HepG2 (cell line): Measurements from ENCODE around the gene HINFP. TPM values are rescaled to one million over a fixed set of nuclear protein-coding genes. Genes with fewer than 3 reads are reported as not detected.
A peak's percentile ranks its signal among the peaks of the same experiment; 100 is the strongest.

Experiments used
- AKAP8 ChIP-seq: sonication (generic); formaldehyde crosslinking; IDR thresholded peaks from 2 replicates; pipeline ENCODE4 v1.5.1; 2020; ENCODE audit warnings: mild to moderate bottlenecking, missing genetic modification reagents
- CBX2 ChIP-seq, 2 experiments: fragments of 200-600 bp in 1 of 2; sonication (generic); formaldehyde crosslinking in 1 of 2; IDR thresholded peaks; 2 replicates each; pipeline versions ENCODE4 v1.7.0 to v1.8.1; 2018 to 2022; ENCODE audit warnings: low read depth in 2 of 2, low read length in 1 of 2, mild to moderate bottlenecking in 1 of 2, missing genetic modification reagents in 1 of 2
- HHEX ChIP-seq: IDR thresholded peaks from 2 replicates; pipeline ENCODE4 v1.6.1; 2016; ENCODE audit warnings: control low read depth
- HNRNPH1 ChIP-seq: fragments of 200-400 bp; formaldehyde crosslinking; optimal IDR thresholded peaks from 2 replicates; pipeline ENCODE3; 2017; ENCODE audit warnings: mild to moderate bottlenecking, low read depth, low read length
- KAT8 ChIP-seq: IDR thresholded peaks from 2 replicates; pipeline ENCODE4 v1.6.1; 2016; ENCODE audit warnings: missing genetic modification reagents, missing compliant biosample characterization
- NAIF1 ChIP-seq: sonication (generic); formaldehyde crosslinking; IDR thresholded peaks from 2 replicates; pipeline ENCODE4 v1.5.0; 2020; ENCODE audit warnings: mild to moderate bottlenecking, missing genetic modification reagents, borderline replicate concordance
- NFYC ChIP-seq: IDR thresholded peaks from 2 replicates; pipeline ENCODE4 v1.6.1; 2016; ENCODE audit warnings: missing genetic modification reagents, missing compliant biosample characterization
- NKX3-1 ChIP-seq: sonication (generic); formaldehyde crosslinking; IDR thresholded peaks from 2 replicates; pipeline ENCODE4 v1.5.0; 2020; ENCODE audit warnings: missing genetic modification reagents
- RFX3 ChIP-seq: IDR thresholded peaks from 2 replicates; pipeline ENCODE4 v1.6.1; 2016; ENCODE audit warnings: missing biosample characterization, missing genetic modification reagents
- SAFB2 ChIP-seq: sonication (generic); formaldehyde crosslinking; IDR thresholded peaks from 2 replicates; pipeline ENCODE4 v1.5.1; 2020; ENCODE audit warnings: missing genetic modification reagents, low read depth, mild to moderate bottlenecking, borderline replicate concordance
- TBP ChIP-seq: sonication (generic); formaldehyde crosslinking; IDR thresholded peaks from 2 replicates; pipeline ENCODE4 v1.5.0; 2020; ENCODE audit warnings: missing genetic modification reagents
- U2AF1 ChIP-seq: fragments of 200-400 bp; formaldehyde crosslinking; optimal IDR thresholded peaks from 2 replicates; pipeline ENCODE3; 2017; ENCODE audit warnings: mild to moderate bottlenecking, low read depth, low read length
- ZBTB7B ChIP-seq: sonication (generic); formaldehyde crosslinking; IDR thresholded peaks from 2 replicates; pipeline ENCODE4 v1.4.0; 2020; ENCODE audit warnings: missing genetic modification reagents
- ZBTB8A ChIP-seq: sonication (generic); formaldehyde crosslinking; IDR thresholded peaks from 2 replicates; pipeline ENCODE4 v1.4.0; 2020; ENCODE audit warnings: mild to moderate bottlenecking, low read depth, missing genetic modification reagents, borderline replicate concordance
- ZKSCAN8 ChIP-seq: IDR thresholded peaks from 2 replicates; pipeline ENCODE4 v1.6.1; 2016; ENCODE audit warnings: borderline replicate concordance, missing genetic modification reagents, missing compliant biosample characterization
- ZNF143 ChIP-seq: sonication (generic); formaldehyde crosslinking; IDR thresholded peaks from 2 replicates; pipeline ENCODE4 v1.4.0; 2020; ENCODE audit warnings: missing genetic modification reagents
- ZNF292 ChIP-seq: sonication (generic); formaldehyde crosslinking; IDR thresholded peaks from 2 replicates; pipeline ENCODE4 v1.8.1; 2022; ENCODE audit warnings: mild to moderate bottlenecking, low read depth, missing genetic modification reagents, borderline replicate concordance
- polyA plus RNA-seq, 8 experiments: library from polyadenylated mRNA; depleted of rRNA in 3 of 8; stranded (reverse) in 7 of 8; unstranded in 1 of 8; fragments of >200 nt; fragmentation: Illumina TruSeq in 4 of 8; extraction: Trizol in 4 of 8; gene quantifications; 2 replicates each; pipeline versions ENCODE4 v1.2.1 to v1.2.3, GENCODE V29; 2011 to 2016; ENCODE audit warnings: low read depth in 4 of 8, missing spikeins in 1 of 8, mixed read lengths in 1 of 8; ENCODE audit not compliant: insufficient read depth in 1 of 8
- total RNA-seq, 5 experiments: library from RNA; depleted of rRNA; stranded (reverse); fragments of >200 nt; fragmentation: Illumina TruSeq; extraction: Trizol; gene quantifications; 2 replicates each; pipeline ENCODE4 v1.2.3, GENCODE V29; 2016; ENCODE audit warnings: low read depth in 1 of 5
- TF ChIP-seq, protein P1 (sequence below): IDR thresholded peaks from 2 replicates; pipeline ENCODE4 v1.6.1; 2016; ENCODE audit warnings: low read depth, control low read depth
- TF ChIP-seq, protein P2 (sequence below): sonication (generic); formaldehyde crosslinking; IDR thresholded peaks from 2 replicates; pipeline ENCODE4 v1.4.0; 2020; ENCODE audit warnings: missing genetic modification reagents, borderline replicate concordance
- TF ChIP-seq, protein P3 (sequence below): IDR thresholded peaks from 2 replicates; pipeline ENCODE4 v1.6.1; 2018; ENCODE audit warnings: missing genetic modification reagents
- TF ChIP-seq, protein P4 (sequence below): IDR thresholded peaks from 2 replicates; pipeline ENCODE4 v1.6.1; 2018; ENCODE audit warnings: missing genetic modification reagents, mild to moderate bottlenecking, missing compliant biosample characterization
- TF ChIP-seq, protein P5 (sequence below): fragments of 450-650 bp; IDR thresholded peaks from 2 replicates; pipeline ENCODE4 v1.6.1; 2017

The HINFP gene
- total and polyA plus RNA-seq, 2 of the 13 experiments (the other 11 are each of a cell fraction or from before 2014, with no cell fraction given) = 15.1 to 21.4 TPM

DNA sequence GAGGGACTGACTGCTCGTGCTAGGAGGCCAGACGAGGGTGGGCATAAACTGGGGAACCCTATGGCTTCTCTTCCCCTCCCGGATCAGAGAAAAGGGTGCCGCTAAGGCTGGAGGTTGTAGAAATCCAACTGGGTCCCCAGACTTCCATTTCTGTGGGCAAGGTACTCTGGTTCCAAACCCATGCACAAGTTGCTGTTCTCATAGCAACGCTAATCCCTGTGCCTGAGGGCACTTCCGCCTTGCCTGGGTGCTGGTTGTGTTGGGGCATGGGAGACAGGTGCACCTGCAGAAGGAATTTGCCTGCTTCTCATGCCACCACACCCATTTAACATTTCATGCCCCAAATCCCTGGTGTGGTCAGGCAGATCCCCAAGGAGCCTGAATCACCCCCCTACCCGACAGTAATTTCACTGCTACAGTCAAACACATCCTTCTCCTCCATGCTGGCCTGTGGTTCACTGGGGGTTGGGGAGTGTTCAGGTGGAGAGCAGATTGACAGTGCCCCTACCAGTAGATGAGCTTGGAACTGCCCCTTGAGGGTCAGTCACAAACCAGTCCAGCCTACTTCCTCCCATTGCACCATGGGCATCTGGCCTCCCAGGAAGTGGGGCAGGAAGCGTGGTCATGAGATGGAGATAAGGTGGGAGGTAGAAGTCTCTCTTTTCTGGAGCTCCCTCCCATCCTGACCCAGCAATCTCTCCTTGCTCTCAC, 13.1 kb upstream of the HINFP start (continued):
- TF ChIP-seq, protein P1, sequence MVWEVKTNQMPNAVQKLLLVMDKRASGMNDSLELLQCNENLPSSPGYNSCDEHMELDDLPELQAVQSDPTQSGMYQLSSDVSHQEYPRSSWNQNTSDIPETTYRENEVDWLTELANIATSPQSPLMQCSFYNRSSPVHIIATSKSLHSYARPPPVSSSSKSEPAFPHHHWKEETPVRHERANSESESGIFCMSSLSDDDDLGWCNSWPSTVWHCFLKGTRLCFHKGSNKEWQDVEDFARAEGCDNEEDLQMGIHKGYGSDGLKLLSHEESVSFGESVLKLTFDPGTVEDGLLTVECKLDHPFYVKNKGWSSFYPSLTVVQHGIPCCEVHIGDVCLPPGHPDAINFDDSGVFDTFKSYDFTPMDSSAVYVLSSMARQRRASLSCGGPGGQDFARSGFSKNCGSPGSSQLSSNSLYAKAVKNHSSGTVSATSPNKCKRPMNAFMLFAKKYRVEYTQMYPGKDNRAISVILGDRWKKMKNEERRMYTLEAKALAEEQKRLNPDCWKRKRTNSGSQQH (CRISPR knock-in tag) = no peak
- TF ChIP-seq, protein P2, sequence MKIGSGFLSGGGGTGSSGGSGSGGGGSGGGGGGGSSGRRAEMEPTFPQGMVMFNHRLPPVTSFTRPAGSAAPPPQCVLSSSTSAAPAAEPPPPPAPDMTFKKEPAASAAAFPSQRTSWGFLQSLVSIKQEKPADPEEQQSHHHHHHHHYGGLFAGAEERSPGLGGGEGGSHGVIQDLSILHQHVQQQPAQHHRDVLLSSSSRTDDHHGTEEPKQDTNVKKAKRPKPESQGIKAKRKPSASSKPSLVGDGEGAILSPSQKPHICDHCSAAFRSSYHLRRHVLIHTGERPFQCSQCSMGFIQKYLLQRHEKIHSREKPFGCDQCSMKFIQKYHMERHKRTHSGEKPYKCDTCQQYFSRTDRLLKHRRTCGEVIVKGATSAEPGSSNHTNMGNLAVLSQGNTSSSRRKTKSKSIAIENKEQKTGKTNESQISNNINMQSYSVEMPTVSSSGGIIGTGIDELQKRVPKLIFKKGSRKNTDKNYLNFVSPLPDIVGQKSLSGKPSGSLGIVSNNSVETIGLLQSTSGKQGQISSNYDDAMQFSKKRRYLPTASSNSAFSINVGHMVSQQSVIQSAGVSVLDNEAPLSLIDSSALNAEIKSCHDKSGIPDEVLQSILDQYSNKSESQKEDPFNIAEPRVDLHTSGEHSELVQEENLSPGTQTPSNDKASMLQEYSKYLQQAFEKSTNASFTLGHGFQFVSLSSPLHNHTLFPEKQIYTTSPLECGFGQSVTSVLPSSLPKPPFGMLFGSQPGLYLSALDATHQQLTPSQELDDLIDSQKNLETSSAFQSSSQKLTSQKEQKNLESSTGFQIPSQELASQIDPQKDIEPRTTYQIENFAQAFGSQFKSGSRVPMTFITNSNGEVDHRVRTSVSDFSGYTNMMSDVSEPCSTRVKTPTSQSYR (CRISPR knock-in tag) = no peak; the same call in 1 of the 2 replicates
- TF ChIP-seq, protein P3, sequence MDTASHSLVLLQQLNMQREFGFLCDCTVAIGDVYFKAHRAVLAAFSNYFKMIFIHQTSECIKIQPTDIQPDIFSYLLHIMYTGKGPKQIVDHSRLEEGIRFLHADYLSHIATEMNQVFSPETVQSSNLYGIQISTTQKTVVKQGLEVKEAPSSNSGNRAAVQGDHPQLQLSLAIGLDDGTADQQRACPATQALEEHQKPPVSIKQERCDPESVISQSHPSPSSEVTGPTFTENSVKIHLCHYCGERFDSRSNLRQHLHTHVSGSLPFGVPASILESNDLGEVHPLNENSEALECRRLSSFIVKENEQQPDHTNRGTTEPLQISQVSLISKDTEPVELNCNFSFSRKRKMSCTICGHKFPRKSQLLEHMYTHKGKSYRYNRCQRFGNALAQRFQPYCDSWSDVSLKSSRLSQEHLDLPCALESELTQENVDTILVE (CRISPR knock-in tag) = peak; percentile 54
- TF ChIP-seq AKAP8 (CRISPR knock-in tag) = 0 out of 2 replicates have a peak, but pooled peaks have one; percentile 61
- no peak for TF ChIP-seq HHEX (CRISPR knock-in tag)
- peak; percentile 74 for TF ChIP-seq KAT8 (CRISPR knock-in tag)
- peak; percentile 71 for TF ChIP-seq RFX3 (CRISPR knock-in tag)
- peak; percentile 79 for TF ChIP-seq ZNF143 (CRISPR knock-in tag)
- no peak for TF ChIP-seq TBP (CRISPR knock-in tag)
- peak; percentile 33; the same call in 1 of the 2 replicates for TF ChIP-seq ZBTB7B (CRISPR knock-in tag)
- TF ChIP-seq U2AF1 = no peak
- no peak for TF ChIP-seq ZBTB8A (CRISPR knock-in tag)
- no peak for TF ChIP-seq CBX2 (IDR thresholded peaks at IDR 0.05; ENCODE audit: low read depth, low read length)
- TF ChIP-seq CBX2 (CRISPR knock-in tag; IDR thresholded peaks at IDR 0.05; ENCODE audit: low read depth) = no peak
- TF ChIP-seq ZNF292 = no peak
- peak; percentile 77 for TF ChIP-seq NFYC (CRISPR knock-in tag)
- TF ChIP-seq, protein P4, sequence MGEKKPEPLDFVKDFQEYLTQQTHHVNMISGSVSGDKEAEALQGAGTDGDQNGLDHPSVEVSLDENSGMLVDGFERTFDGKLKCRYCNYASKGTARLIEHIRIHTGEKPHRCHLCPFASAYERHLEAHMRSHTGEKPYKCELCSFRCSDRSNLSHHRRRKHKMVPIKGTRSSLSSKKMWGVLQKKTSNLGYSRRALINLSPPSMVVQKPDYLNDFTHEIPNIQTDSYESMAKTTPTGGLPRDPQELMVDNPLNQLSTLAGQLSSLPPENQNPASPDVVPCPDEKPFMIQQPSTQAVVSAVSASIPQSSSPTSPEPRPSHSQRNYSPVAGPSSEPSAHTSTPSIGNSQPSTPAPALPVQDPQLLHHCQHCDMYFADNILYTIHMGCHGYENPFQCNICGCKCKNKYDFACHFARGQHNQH (CRISPR knock-in tag) = 0 out of 2 replicates have a peak, but pooled peaks have one; percentile 4
- TF ChIP-seq HNRNPH1 = no peak
- no peak for TF ChIP-seq NAIF1 (CRISPR knock-in tag)
- TF ChIP-seq NKX3-1 (CRISPR knock-in tag) = no peak
- TF ChIP-seq ZKSCAN8 (CRISPR knock-in tag) = 0 out of 2 replicates have a peak, but pooled peaks have one; percentile 21
- TF ChIP-seq SAFB2 (CRISPR knock-in tag) = no peak
- TF ChIP-seq, protein P5, sequence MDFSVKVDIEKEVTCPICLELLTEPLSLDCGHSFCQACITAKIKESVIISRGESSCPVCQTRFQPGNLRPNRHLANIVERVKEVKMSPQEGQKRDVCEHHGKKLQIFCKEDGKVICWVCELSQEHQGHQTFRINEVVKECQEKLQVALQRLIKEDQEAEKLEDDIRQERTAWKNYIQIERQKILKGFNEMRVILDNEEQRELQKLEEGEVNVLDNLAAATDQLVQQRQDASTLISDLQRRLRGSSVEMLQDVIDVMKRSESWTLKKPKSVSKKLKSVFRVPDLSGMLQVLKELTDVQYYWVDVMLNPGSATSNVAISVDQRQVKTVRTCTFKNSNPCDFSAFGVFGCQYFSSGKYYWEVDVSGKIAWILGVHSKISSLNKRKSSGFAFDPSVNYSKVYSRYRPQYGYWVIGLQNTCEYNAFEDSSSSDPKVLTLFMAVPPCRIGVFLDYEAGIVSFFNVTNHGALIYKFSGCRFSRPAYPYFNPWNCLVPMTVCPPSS = no peak
